Superior temporal gyrus (tissue), 1 donor: ENCODE data around the gene ITGB1.
"Not testable (repeated sequence)": the region's sequence is repeated elsewhere in the genome, so short reads cannot be mapped to it uniquely, and the experiment has no call there.

Source experiments
- DNase-seq: peaks from one replicate; pipeline ENCODE4 v3.0.0-alpha.2; 2016; ENCODE audit errors: extremely low spot score

The ITGB1 gene

GRCh38 chr10:32938554-32939061 is 19.4 kb downstream of the ITGB1 start:
- peak; percentile 81 for DNase-seq

GRCh38 chr10:32937911-32938424 is 20.1 kb downstream of the ITGB1 start:
- no peak for DNase-seq

- no peak for DNase-seq
Measured at GRCh38 chr10:32932225-32932729, 25.8 kb downstream of the ITGB1 start.

- no peak for DNase-seq
Measured at GRCh38 chr10:32931593-32931992, 26.4 kb downstream of the ITGB1 start.

DNA sequence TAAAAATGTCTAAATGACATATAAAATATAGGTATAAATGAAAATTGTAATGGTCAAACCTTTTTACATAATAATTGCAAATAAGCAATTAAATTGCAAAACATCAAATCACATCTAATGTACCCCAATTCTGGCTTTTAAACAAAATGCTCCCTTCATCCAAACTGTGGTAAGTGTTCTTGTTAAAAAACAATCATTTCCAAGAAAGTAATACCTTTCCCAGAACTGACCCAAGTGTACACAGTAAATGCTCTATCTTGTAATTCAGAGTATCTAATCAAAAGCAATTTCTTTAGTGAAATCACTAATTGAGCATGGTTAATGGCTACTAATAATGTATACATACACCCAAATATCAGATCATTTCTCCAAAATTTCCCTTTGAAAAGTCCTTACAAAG is 28.0 kb downstream of the ITGB1 start:
- no peak for DNase-seq

GRCh38 chr10:32929634-32930033 is 28.4 kb downstream of the ITGB1 start:
- DNase-seq: no peak

- DNase-seq: no peak
Measured at GRCh38 chr10:32927750-32928149, 30.3 kb downstream of the ITGB1 start.

DNA sequence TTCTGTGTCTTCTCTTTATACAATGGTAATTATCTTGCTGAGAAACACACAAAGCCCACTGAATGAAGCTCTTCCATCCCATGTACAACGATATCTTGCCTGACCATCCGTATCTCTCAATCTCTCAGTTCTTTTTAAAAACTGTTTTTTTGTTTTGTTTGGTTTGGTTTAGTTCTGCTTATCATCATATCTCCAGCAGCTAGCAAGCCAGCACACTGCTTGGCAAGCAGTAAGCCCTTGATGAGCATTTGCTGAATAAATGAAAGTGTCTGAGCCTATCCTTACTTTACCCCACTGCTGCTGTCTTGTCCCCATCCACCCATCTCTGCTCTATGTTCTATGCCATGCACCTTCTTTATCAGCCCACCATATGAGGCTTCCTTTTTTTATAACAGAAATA is 34.2 kb downstream of the ITGB1 start:
- no peak for DNase-seq

DNA sequence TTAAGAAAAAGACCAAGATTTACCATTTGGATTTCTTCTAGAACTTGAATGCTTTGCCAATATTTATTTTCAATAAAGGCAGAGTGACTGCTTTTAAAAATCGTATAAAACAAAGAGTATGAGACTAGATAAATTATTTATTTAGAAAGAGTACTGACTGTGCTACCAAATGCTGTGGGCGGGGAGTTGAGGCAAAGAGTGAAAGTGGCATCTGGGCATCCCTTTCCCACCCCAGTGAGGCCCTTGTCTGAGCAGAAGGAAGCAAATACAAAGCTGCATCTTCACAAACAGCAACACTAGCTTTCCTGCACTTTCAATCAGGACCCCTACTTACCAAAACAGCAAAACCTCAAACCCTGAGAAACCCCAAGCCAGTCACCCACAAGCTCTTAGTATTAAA is 34.9 kb downstream of the ITGB1 start:
- no peak for DNase-seq

DNA sequence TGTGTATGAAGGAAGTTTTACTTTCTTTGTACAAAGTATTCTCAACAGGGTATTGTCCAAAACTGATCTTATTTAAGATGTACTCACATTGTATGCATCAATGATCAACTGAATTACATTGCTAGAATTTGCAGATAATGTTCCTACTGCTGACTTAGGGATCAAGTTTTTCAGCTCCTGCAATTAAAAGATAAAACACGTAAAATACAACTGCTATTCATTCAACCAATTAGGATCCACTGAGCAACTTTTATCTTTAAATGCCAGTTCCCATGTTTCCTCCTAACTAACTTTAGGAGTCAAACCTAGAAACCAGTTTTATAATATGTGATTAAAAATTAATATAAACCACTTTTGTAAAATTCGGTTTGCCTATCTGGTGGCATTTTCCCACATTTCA is 35.9 kb downstream of the ITGB1 start:
- no peak for DNase-seq

GRCh38 chr10:32917817-32918216 is 40.2 kb downstream of the ITGB1 start:
- not testable (repeated sequence) for DNase-seq

DNA sequence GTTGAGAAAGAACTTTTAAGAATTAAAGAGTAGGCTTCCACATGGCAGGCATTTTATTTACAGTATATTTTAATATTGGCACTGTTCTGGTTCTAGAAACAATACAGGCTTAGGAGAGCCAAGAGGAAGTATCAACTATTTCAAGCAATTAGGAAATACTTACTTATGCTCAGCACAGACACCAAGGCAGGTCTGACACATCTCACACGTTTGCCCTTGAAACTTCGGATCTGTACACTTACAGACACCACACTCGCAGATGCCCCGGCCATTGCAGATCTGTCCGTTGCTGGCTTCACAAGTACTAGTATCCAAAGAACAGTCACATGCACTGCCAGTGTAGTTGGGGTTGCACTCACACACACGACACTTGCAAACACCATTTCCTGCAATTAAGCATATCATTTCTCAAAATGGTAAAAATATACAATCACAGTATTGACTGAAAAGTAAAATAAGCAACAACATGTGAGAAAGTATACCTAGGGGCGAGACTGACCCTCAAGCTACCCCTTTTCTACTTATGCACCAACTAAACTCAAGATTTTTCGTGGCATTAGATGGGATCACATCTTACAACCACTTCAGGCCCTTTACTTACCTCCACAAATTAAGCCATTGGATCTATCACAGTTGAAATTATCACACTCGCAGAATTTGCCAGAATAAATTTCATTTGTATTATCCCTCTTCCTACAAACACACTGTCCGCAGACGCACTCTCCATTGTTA is 46.6 kb downstream of the ITGB1 start:
- DNase-seq: no peak

- DNase-seq: not testable (repeated sequence)
Measured at GRCh38 chr10:32909970-32910369, 48.1 kb downstream of the ITGB1 start.

DNA sequence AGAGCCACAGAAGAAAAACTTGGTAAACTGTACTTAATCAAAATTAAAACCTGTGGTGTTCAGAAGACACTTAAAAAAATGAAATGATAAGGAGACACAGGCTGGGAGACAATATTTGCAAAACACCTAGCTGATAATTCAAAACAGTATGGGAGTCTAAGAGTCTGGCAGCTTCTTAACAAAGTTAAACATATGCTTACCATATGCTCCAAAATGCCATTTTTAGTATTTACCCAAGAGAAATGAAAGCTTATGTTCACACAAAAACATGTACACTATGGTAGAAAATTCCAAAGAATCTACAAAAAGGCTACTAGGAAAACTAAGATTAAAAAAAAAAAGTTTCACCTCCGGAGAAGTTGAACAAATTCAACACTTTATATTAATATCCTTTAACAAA is 48.6 kb downstream of the ITGB1 start:
- DNase-seq: no peak

GRCh38 chr10:32906595-32906994 is 51.4 kb downstream of the ITGB1 start:
- no peak for DNase-seq

- no peak for DNase-seq
Measured at GRCh38 chr10:32905466-32905865, 52.6 kb downstream of the ITGB1 start.

GRCh38 chr10:32901815-32902214 is 56.2 kb downstream of the ITGB1 start:
- no peak for DNase-seq

DNA sequence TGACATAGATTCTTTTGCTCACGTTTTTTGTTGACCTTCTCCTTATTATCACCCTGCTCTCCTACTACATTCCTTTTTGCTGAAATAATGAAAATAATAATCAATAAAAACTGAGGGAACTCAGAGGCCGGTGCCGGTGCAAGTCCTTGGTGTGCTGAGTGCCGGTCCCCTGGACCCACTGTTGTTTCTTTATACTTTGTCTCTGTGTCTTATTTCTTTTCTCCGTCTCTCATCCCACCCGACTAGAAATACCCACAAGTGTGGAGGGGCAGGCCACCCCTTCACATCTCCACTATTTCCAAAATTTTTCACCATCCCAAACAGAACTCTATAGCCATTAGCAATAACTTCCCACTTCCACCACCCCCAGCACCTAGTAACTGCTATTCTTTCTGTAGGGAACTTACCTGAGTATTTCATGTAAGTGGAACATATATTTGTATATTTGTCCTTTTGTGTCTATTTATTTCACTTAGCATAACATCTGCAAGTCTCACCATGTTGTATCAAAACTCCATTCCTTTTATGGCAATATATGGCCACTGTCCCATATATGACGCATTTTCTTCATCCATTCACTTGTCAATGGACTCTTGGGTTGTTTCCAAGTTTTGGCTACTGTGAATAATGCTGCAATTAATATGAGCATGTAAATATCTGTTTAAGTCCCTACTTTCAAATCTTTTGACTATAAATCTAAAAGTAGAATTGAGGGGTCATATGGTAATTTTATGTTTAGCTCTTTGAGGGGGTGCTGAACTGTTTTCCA is 62.6 kb downstream of the ITGB1 start:
- not testable (repeated sequence) for DNase-seq

GRCh38 chr10:32893916-32894664 is 63.9 kb downstream of the ITGB1 start:
- no peak for DNase-seq

- no peak for DNase-seq
Measured at GRCh38 chr10:32893434-32893833, 64.6 kb downstream of the ITGB1 start.

DNA sequence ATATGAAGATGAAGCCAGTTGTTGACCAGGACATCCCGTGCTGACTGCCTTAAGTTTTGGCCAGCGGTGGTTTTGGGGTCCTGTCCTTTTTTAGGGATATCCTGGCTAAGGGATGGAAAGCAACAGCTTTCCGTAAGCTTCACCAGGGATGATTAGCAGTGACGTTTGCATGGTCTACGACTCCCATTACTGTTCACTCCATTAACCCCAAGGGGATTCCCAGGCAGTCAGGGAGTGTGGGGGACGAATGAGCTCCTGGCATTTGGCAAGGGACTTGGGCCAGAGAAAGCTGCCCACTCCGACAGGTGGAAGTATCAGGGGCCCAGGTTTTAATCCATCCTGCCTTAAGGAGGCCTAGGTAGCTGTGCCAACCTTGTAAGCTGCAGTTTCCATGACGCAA is 66.8 kb downstream of the ITGB1 start:
- no peak for DNase-seq

DNA sequence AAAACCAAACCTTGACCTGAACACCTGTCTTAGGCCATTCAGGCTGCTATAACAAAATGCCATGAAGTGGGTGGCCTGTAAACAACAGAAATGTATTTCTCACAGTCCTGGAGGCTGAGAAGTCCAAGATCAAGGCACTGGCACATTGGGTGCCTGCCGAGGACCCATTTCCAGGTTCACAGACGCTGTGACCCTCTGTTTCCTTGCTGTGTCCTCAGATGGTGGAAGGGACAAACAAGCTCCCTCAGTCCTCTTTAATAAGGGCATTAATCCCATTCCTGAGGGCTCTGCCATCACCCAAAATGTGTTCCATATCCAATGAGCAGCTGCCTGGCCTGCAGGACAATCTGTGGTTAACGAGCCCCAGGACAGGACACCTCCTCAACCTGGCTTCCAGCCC is 67.6 kb downstream of the ITGB1 start:
- DNase-seq: no peak
